Measurements from ENCODE around the gene MMRN2.

Gene MMRN2

DNA sequence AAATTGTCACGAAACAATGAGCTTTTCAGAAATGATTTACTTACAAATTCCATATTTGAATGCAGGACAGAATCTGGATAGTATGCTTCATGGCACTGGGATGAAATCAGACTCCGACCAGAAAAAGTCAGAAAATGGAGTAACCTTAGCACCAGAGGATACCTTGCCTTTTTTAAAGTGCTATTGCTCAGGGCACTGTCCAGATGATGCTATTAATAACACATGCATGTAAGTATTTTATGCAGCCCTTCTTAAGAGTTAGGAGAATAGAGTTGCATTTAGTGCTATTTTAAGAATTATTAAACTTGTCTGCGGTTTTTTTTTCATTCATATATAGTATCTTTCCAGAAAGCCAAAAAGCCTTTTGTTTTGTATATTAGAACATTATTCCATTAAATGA is 67.4 kb downstream of the MMRN2 start:
- peak; percentile 40; the same call in 1 of the 3 replicates for ATAC-seq
- TF ChIP-seq GLIS3 (CRISPR knock-in tag; IDR thresholded peaks at IDR 0.05) = no peak

- TF ChIP-seq ARNTL (CRISPR knock-in tag; IDR thresholded peaks at IDR 0.05; ENCODE audit: borderline replicate concordance, low read depth) = no peak
- TF ChIP-seq TOX (CRISPR knock-in tag; IDR thresholded peaks at IDR 0.05; ENCODE audit: borderline replicate concordance) = peak; percentile 74
- ATAC-seq = peak; percentile 95
Observed at GRCh38 chr10:86888585-86889381, 68.6 kb downstream of the MMRN2 start.

Measured in SK-N-SH treated with all-trans-retinoic acid at 6 μM for 48 hours (cell line).